NCI-H1694 (cell line): ENCODE results near the gene PLLP.

ENCODE experiments used
- DNase-seq: peaks from one replicate; lab custom pipeline; 2025; lab: John Stamatoyannopoulos, UW

Gene PLLP

GRCh38 chr16:57256601-57257395 lies 27.7 kb downstream of the PLLP start:
- DNase-seq, result no peak

DNA sequence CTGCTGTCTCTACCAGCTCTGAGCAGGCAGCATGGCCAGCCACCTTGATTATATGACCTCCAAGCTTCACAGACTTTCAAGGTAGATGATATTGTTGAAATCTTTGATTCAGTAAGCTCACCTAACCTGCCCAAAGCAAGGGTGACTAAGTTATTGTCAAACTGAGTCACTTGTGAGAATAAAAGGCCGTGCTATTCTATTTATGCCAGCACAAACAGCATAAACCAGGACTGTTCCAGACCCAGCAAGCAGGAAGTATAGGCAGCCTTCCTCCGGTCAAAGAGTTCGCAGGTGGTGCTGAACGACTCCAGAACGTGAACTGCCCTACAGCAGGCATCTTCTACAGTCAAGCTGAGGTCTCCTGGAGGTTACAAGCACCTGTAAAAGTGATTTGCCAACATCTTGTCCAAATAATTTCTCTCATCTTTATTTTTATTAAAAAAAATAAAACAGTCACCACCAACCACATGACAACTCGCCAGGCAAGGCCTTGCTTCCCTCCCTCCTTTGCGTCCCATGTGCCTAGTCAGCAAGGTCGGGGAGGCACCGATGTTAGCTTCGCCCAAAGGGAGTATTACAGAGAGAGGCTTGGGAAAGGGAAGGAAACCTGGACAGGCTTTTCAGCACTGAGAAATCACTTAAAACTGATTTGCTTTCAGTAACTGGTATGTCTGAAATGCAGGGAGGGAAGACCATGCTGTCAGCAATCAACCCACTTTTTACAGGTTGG lies 28.6 kb downstream of the PLLP start:
- DNase-seq, result no peak

DNA sequence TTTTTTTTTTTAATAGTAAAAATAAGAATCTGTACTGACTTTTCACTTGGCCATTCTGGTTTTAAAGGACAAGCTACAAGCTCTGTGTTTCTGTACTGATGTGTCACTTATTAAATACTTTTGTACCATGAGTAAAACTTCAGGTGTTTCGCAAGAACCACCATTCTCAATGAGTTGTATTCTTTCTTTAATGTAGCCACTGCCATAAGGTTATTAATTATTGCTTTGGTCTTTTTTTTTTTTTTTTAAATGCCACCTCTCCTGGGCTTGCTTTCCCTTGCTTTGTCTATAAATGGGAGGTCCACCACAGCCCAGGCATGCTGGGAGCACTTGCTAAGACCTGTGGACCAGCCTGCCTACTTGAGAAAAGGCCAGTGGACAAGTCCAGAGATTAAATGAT lies 31.0 kb downstream of the PLLP start:
- no peak for DNase-seq

- no peak for DNase-seq
These were observed 32.2 kb downstream of the PLLP start for GRCh38 chr16:57252148-57252721.

- DNase-seq, result no peak
These were observed 33.1 kb downstream of the PLLP start for GRCh38 chr16:57251352-57251751.

GRCh38 chr16:57245472-57246113 lies 38.9 kb downstream of the PLLP start:
- no peak for DNase-seq

GRCh38 chr16:57244767-57245471 lies 39.6 kb downstream of the PLLP start, which contains the start of gene ARL2BP:
ARL2BP (plus strand) TSS chr16:57245259; CDS start chr16:57245368, 109 bp downstream.
- peak; percentile 83 for DNase-seq

DNA sequence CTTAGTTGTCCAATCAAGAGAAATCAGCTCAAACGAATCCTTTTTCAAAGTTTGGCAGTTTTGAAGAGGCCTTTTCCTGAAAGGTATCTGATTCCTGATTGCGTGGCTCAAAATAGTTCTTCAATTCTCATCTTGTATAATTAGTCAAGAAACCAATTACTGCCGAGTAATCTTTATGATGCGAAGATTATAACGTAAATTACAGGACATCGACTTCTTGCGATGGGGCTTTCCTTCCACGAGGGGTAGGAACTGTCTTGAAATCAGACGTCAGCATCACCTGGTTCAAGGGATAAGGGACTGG lies 40.1 kb downstream of the PLLP start:
- no peak for DNase-seq

- DNase-seq, result no peak
These were observed 41.8 kb downstream of the PLLP start for GRCh38 chr16:57242650-57243049.

DNA sequence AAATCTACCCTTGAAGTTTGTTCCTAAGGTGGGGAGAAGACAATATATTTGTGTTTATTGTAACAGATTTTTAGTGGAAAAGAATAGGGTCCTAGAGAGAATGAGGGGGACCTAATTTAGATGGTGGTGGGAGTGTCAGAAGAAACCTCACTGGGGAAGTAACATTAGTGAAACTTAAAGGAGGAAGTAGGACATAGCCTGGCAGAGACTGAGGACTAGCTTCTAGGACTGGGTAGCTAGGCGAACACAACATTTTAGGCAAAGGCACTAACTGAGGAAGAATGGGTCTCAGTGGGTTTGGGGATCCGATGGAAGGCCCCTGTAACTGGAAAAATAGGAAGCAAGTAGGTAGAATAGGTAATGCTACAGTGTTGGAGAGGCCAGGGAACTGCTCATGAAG lies 43.6 kb downstream of the PLLP start:
- no peak for DNase-seq

GRCh38 chr16:57239107-57239506 lies 45.4 kb downstream of the PLLP start:
- DNase-seq, result no peak

GRCh38 chr16:57238682-57239081 lies 45.8 kb downstream of the PLLP start:
- DNase-seq, result no peak

DNA sequence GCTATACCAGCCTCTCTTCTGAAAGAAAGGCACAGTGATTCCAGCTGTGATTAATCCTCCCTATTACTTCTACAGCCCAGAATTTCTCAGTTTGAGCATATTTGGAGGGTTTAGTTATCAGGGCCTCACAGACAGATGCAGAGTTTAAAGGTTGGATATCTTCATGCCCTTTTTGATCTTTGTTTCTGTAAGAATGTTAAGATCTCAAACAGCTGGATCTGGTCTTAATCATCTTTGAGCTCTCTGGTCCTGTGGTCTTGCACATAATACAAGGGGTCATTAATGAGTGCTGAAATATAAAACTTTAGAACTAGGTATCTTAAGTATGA lies 48.5 kb downstream of the PLLP start:
- no peak for DNase-seq

DNA sequence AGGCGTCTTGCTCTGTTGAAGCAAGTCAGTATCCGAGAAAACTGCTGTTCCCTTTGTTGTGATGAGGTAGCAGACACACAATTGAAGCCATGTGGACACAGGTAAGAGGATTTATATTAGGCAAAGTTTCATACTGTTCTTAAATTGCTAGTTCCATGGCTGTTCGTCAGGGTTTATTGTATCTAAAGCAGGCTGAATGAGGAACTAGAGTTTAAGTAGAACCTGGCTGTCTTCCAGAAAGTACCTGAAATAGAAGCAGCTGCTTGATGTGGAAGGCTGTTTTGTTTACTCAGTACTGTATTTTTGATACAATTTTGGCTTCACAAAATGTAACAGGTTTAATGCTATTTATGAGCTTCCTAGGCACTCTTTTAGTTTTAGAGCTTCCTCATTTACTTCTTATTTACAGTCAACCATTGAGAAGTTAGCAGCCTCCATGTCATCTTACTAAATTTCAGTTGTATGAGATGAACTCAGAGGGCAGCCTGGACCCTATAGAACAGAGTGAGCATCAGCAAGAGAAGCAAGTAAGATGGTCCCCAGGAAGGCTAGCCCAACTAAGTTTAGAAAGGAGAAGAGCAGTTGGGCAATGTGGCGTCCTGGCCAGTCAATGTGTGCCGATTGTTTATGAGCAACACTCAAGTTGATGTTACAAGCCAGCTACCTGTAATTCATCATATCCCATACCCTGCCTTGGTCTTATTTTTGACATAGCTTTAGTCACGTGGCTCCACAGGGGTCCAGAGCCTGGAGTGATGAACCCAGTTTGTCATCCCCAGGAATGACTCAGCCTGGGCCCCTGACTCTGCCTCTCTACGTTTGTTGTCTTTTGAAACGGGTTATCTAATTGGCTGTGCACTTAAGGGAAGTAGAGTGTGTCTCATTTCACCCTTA lies 49.1 kb downstream of the PLLP start:
- no peak for DNase-seq

GRCh38 chr16:57234707-57235092 lies 49.8 kb downstream of the PLLP start:
- no peak for DNase-seq

GRCh38 chr16:57233944-57234706 lies 50.3 kb downstream of the PLLP start:
- no peak for DNase-seq

- no peak for DNase-seq
These were observed 52.6 kb downstream of the PLLP start for GRCh38 chr16:57231821-57232350.

DNA sequence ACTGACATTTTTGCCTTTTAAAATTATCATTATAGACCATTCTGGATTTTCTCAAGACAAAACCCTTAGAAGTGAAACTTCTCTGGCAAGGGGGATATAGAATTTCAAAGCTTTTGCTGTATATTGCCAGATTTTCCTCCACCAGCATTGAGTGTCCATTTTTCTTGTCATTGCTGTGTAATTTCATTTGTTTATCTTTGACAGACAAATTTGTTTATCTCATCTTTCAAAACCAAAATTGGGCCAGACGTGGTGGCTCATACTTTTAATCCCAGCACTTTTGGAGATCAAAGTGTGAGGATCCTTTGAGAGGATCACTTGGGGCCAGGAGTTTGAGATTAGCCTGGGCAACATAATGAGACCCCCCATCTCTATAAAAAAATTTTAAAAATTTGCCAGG lies 55.4 kb downstream of the PLLP start:
- no peak for DNase-seq

- DNase-seq, result no peak
These were observed 57.5 kb downstream of the PLLP start for GRCh38 chr16:57226701-57227621.
